Epithelial cell of proximal tubule (primary cell): ENCODE data around the gene RAPGEF1. TPM values are rescaled to one million over a fixed set of nuclear protein-coding genes. Genes with fewer than 3 reads are reported as not detected.

Experiments
- DNase-seq: peaks from one replicate; pipeline ENCODE4 v3.0.0-alpha.2; 2011; ENCODE audit warnings: low read depth
- H3K4me3 ChIP-seq: 2 replicates; pipeline ENCODE4 v1.5.1; 2011; ENCODE audit warnings: low read depth, mild to moderate bottlenecking, low read length
- total RNA-seq: library from RNA; depleted of rRNA; stranded (reverse); fragments of >200 nt; gene quantifications from 2 replicates; pipeline ENCODE4 v1.2.3, GENCODE V29; 2015
- TF ChIP-seq, protein P1 (sequence below): conservative IDR thresholded peaks from 2 replicates; pipeline ENCODE4 v1.5.1; 2012; ENCODE audit warnings: low read depth, mild to moderate bottlenecking, low read length

Gene RAPGEF1
- total RNA-seq, 1 donor from 2014 or later, result 34.8 TPM

DNA sequence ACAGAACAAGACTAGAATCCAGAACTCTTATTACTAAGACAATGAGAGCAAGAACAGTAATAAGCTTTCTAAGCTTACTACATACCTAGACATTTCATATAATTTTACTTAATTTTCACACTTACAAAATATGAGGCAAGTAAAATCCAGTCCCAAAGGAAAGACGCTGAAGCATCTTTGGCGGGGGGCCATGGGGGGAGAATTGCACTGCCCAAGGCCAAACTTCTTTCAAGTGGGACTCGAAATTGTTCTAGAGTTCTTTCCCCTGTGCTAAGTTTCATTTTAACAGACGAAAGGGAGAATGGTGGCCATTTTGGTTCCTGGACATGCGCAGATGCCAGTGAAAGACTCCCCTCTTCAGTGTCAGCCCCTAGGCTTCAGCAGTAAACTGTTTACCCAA is 122.3 kb downstream of the RAPGEF1 start:
- TF ChIP-seq, protein P1, sequence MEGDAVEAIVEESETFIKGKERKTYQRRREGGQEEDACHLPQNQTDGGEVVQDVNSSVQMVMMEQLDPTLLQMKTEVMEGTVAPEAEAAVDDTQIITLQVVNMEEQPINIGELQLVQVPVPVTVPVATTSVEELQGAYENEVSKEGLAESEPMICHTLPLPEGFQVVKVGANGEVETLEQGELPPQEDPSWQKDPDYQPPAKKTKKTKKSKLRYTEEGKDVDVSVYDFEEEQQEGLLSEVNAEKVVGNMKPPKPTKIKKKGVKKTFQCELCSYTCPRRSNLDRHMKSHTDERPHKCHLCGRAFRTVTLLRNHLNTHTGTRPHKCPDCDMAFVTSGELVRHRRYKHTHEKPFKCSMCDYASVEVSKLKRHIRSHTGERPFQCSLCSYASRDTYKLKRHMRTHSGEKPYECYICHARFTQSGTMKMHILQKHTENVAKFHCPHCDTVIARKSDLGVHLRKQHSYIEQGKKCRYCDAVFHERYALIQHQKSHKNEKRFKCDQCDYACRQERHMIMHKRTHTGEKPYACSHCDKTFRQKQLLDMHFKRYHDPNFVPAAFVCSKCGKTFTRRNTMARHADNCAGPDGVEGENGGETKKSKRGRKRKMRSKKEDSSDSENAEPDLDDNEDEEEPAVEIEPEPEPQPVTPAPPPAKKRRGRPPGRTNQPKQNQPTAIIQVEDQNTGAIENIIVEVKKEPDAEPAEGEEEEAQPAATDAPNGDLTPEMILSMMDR, result no peak
- DNase-seq, result no peak

DNA sequence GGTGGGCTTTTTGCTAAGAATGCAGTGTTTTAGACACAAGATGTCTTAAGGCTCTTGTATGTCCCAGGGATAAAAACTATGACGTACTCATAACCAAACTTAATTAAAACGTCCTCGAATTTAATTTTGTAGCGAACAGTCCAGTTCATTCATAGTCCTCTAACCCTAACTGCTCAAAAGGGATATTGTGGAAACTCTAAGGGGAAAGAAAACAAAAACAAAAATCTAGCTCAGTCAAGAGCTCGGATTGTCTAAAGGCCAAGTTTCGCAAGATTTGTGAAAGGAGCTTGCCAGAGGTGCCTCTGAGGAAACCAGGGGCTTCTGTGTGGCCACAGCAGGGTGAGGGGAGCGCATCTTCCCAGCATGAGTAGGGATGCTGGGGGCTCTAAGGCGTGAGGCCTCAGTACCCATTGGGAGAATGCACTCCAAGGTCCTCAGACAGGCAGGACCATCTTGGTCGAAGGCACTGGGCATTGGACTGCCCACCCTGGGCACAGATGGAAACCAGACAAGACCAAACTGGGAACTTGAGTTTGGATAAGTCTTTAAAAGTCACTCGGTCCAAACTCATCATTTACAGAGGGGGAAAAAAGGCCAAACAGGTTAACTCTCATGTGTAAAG is 122.8 kb downstream of the RAPGEF1 start:
- DNase-seq, result no peak
- TF ChIP-seq, protein P1, result no peak

More for the DNA sequence above, 122.3 kb downstream of the RAPGEF1 start:
- no peak overlapping the region for H3K4me3 ChIP-seq

DNA sequence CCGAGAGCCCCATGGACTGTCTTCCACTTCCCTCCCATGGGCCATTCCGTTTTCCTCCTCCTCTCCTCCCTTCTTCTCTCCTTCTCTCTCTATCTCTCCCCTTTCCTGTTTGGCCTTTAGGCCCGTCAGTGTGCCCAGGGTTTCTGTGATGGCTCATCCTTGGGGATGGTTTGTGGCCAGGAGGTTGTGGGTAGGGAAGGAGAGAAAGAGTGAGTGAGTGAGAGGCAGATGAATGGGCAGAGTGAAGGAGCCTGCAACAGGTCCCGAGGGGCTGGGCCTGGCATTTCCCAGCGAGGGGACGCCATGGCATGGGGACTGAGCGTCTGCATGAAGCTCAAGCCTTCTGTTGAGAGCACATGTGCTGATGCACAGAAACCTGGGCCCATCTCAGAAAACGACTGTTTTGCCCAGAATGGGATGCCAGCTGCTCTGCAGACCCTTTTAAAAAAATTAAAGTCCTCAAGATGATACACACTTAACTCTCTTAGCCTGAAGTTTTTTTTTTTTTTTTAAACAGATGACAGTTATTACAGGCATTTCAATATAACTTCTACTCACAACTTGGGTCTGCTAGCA is 125.4 kb downstream of the RAPGEF1 start:
- TF ChIP-seq, protein P1, result no peak
- DNase-seq, result no peak
- H3K4me3 ChIP-seq, result no peak overlapping the region

More for the DNA sequence above, 122.8 kb downstream of the RAPGEF1 start:
- H3K4me3 ChIP-seq, result no peak overlapping the region

DNA sequence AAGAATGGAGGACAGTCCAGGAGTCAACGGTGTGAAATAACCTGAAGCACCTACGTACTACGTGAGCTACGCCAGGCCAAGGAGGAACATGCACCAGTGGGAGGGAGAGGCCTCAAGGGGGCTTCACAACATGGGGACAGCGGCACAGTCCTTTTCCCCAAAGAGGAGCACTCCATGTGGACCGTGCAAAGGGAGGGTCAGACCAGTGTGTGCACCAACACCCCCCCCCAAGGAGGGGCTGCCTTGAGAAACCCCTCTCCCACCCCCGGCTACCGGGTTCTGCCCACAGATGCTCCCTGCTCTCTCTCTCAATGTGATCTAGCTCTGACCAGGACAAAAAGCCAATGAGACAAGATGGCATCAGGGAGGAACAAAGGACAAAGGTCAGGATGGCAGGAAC is 126.0 kb downstream of the RAPGEF1 start:
- DNase-seq, result no peak
- TF ChIP-seq, protein P1, result no peak
- no peak overlapping the region for H3K4me3 ChIP-seq

DNA sequence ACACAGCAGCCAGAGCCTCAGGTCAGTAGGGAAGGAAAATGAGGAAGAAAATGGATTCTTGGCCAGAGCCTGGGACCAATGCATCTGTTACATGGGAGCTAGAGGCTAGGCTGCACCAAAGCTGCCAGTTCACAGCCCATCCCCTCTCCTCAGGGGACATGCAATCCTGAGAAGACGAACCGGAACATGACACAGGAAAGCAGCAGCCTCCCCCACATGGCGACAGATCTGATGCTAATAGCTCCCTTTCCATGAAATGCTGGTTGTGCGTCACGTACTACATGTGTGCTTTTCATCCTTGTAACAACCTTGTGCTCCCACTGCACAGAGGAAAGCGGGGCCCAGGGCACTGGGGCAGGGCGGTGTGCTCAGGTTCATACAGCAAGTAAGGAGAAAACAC is 127.0 kb downstream of the RAPGEF1 start:
- TF ChIP-seq, protein P1, result no peak
- DNase-seq, result no peak
- H3K4me3 ChIP-seq, result no peak overlapping the region

DNA sequence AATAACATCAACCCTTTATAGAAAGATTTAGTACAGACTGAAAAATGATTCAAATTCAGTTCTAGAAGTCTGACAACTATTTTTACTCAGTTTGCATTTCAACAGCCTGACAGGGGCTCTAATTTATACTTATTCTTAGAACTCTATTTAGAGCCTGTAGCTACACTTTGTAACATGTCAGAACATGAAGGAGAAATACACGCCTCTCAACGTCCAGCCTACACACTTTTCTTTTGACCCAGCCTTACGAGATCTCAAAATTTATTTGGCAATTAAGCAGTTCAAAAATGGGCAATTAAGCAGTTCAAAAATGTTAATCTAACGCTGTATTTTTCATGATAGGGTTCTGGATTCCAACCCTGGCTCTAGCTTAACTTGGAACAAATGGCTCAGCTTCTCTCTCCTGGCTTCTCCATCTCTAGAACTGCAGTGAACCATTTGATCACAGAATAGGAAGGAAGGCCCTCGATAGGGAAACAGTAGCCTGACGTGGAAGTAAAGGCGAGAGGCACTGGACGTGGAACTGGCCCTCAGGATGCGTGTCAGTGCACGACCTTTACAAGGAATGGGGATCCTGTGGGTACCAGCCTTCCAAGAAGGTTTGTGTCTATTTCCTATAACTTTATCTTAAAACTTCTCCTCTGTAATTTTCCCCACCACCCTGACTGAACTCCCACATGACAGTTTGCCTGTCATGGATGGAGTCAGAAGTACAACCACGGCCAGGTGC is 128.1 kb downstream of the RAPGEF1 start:
- TF ChIP-seq, protein P1, result no peak
- DNase-seq, result no peak
- no peak overlapping the region for H3K4me3 ChIP-seq
